A549 treated with dexamethasone at 1 μM for 4 hours (cell line): ENCODE measurements around the gene TRRAP. TPM values are rescaled to one million over a fixed set of nuclear protein-coding genes. Genes with fewer than 3 reads are reported as not detected.

Experiments
- total RNA-seq: library from RNA; stranded (reverse); fragments of 200-300 nt; extraction: Qiagen RNA extraction; gene quantifications from 5 replicates; pipeline ENCODE4 v1.2.3, GENCODE V29; 2022

Gene TRRAP
- total RNA-seq = 11.0 to 20.5 TPM (median 18.9 TPM) in 5 replicates

GRCh38 chr7:98878365-98879197 lies at the start of gene TRRAP:
Gene TRRAP, plus strand, starts transcription at chr7:98878532. Its CDS starts 2,619 bp downstream, at chr7:98881151.

GRCh38 chr7:98869597-98870120 lies 8.7 kb upstream of the TRRAP start, which contains the start of gene TMEM130:
Gene TMEM130, minus strand, starts transcription at chr7:98870014. Its CDS starts 153 bp downstream, at chr7:98869861.

Other genes with a start within 250 kb of the TRRAP start
- 0.15 to 0.42 TPM (median 0.39 TPM) in 5 replicates for gene TMEM130, start 8.5 kb upstream of the TRRAP start, total RNA-seq